Mammary epithelial cell (primary cell): ENCODE results near the gene SLITRK6.

Experiments
- EZH2 ChIP-seq: IDR thresholded peaks from 2 replicates; pipeline ENCODE4 v1.6.1; 2012; ENCODE audit warnings: low read length, inconsistent platforms, borderline replicate concordance
- TF ChIP-seq, protein P1 (sequence below), 2 donors: IDR thresholded peaks in 1 of 2; conservative IDR thresholded peaks in 1 of 2; 2 replicates each; pipeline ENCODE4 v1.5.1; 2011 to 2012; ENCODE audit warnings: inconsistent platforms in 2 of 2, low read length in 2 of 2, mild to moderate bottlenecking in 2 of 2, control low read depth in 1 of 2, low read depth in 1 of 2; ENCODE audit not compliant: insufficient read depth in 1 of 2; ENCODE audit errors: extremely low read depth in 1 of 2

DNA sequence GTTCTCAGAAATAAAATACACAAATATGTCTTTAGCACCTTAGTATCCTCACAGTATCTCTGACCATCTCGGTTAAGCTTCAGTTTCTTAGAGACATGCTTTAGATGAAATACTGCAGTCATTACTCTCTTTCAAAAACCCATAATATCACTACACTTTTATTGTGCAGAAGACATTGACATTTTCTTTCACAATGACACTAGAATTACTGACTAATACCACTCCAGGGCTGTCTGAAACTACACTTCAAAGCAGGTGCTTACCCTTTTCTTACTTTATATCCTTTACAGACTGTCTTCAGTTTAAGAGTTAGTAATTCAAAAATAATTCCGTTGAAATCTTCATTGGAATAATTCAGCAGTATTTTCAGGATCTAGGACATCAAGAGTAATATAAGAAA lies 42.2 kb upstream of the SLITRK6 start:
- no peak for TF ChIP-seq EZH2
- TF ChIP-seq, protein P1, sequence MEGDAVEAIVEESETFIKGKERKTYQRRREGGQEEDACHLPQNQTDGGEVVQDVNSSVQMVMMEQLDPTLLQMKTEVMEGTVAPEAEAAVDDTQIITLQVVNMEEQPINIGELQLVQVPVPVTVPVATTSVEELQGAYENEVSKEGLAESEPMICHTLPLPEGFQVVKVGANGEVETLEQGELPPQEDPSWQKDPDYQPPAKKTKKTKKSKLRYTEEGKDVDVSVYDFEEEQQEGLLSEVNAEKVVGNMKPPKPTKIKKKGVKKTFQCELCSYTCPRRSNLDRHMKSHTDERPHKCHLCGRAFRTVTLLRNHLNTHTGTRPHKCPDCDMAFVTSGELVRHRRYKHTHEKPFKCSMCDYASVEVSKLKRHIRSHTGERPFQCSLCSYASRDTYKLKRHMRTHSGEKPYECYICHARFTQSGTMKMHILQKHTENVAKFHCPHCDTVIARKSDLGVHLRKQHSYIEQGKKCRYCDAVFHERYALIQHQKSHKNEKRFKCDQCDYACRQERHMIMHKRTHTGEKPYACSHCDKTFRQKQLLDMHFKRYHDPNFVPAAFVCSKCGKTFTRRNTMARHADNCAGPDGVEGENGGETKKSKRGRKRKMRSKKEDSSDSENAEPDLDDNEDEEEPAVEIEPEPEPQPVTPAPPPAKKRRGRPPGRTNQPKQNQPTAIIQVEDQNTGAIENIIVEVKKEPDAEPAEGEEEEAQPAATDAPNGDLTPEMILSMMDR (conservative IDR thresholded peaks at IDR 0.05 in 1 of 2, IDR thresholded peaks at IDR 0.05 in 1 of 2; ENCODE audit: extremely low read depth in 1 of 2, insufficient read depth in 1 of 2, low read depth in 1 of 2, low read length in 2 of 2), result no peak
